MG63 (cell line): Measurements from ENCODE around the gene CEP128. TPM values are rescaled to one million over a fixed set of nuclear protein-coding genes. Genes with fewer than 3 reads are reported as not detected.

Experiments used
- DNase-seq: peaks from one replicate; pipeline ENCODE4 v3.0.0-alpha.2; 2020
- H3K27me3 ChIP-seq: fragments of 250-450 bp; sonication (Bioruptor Pico); 2 replicates; pipeline ENCODE4 v1.5.1; 2020; ENCODE audit warnings: mild to moderate bottlenecking, moderate library complexity
- H3K36me3 ChIP-seq: fragments of 250-450 bp; sonication (Bioruptor Pico); 2 replicates; pipeline ENCODE4 v1.5.1; 2020; ENCODE audit warnings: mild to moderate bottlenecking, moderate library complexity
- H3K4me3 ChIP-seq: fragments of 250-450 bp; sonication (Bioruptor Pico); 2 replicates; pipeline ENCODE4 v1.5.1; 2020; ENCODE audit warnings: mild to moderate bottlenecking, moderate library complexity
- H3K9me3 ChIP-seq: fragments of 250-450 bp; sonication (Bioruptor Pico); 2 replicates; pipeline ENCODE4 v1.5.1; 2020; ENCODE audit warnings: mild to moderate bottlenecking, moderate library complexity
- total RNA-seq: library from RNA; depleted of rRNA; stranded (reverse); fragments of >200 nt; shearing (Covaris generic); gene quantifications from 2 replicates; pipeline ENCODE4 v1.2.3, GENCODE V29; 2014; ENCODE audit warnings: low replicate concordance; rRNA removed

CEP128 gene
- total RNA-seq, 1 experiment from 2014 or later, result 1.4 TPM

- no peak for DNase-seq
- Histone ChIP-seq H3K27me3 (no peaks in the 10 kb centered on the region), H3K36me3 (no peaks in the 10 kb centered on the region), H3K4me3 (no peak overlapping the region), H3K9me3 (no peaks in the 10 kb centered on the region)
These were observed 455.8 kb downstream of the CEP128 start for GRCh38 chr14:80485764-80486163.

GRCh38 chr14:80483331-80483730, 458.2 kb downstream of the CEP128 start:
- H3K4me3 ChIP-seq, result no peak overlapping the region
- DNase-seq, result no peak
- H3K36me3 ChIP-seq, result no peaks in the 10 kb centered on the region
- H3K9me3 ChIP-seq, result no peaks in the 10 kb centered on the region
- H3K27me3 ChIP-seq, result no peaks in the 10 kb centered on the region

- Histone ChIP-seq H3K36me3 (no peaks in the 10 kb centered on the region), H3K27me3 (no peaks in the 10 kb centered on the region), H3K4me3 (no peak overlapping the region), H3K9me3 (no peaks in the 10 kb centered on the region)
- DNase-seq, result no peak
These were observed 464.0 kb downstream of the CEP128 start for GRCh38 chr14:80477388-80478160.

GRCh38 chr14:80475074-80475473, 466.5 kb downstream of the CEP128 start:
- Histone ChIP-seq H3K27me3 (no peaks in the 10 kb centered on the region), H3K4me3 (no peak overlapping the region), H3K9me3 (no peaks in the 10 kb centered on the region), H3K36me3 (no peaks in the 10 kb centered on the region)
- DNase-seq, result no peak

- H3K9me3 ChIP-seq, result no peaks in the 10 kb centered on the region
These were observed 473.0 kb downstream of the CEP128 start for GRCh38 chr14:80468331-80469122.

GRCh38 chr14:80465546-80466220, 475.9 kb downstream of the CEP128 start:
- Histone ChIP-seq H3K9me3 (no peaks in the 10 kb centered on the region), H3K4me3 (no peak overlapping the region), H3K27me3 (no peaks in the 10 kb centered on the region), H3K36me3 (no peaks in the 10 kb centered on the region)
- DNase-seq, result no peak

More at GRCh38 chr14:80468331-80469122, 473.0 kb downstream of the CEP128 start:
- DNase-seq, result no peak
- Histone ChIP-seq H3K27me3 (no peaks in the 10 kb centered on the region), H3K36me3 (no peaks in the 10 kb centered on the region), H3K4me3 (no peak overlapping the region)

GRCh38 chr14:80464531-80465149, 476.9 kb downstream of the CEP128 start:
- no peak overlapping the region for H3K4me3 ChIP-seq
- no peaks in the 10 kb centered on the region for H3K9me3 ChIP-seq
- DNase-seq, result no peak
- no peaks in the 10 kb centered on the region for H3K27me3 ChIP-seq
- no peaks in the 10 kb centered on the region for H3K36me3 ChIP-seq

GRCh38 chr14:80456209-80456608, 485.3 kb downstream of the CEP128 start:
- Histone ChIP-seq H3K9me3 (no peaks in the 10 kb centered on the region), H3K27me3 (no peaks in the 10 kb centered on the region), H3K4me3 (no peak overlapping the region), H3K36me3 (no peaks in the 10 kb centered on the region)
- DNase-seq, result no peak

GRCh38 chr14:80455031-80455430, 486.5 kb downstream of the CEP128 start:
- no peak for DNase-seq
- no peak overlapping the region for H3K4me3 ChIP-seq
- no peaks in the 10 kb centered on the region for H3K9me3 ChIP-seq
- H3K36me3 ChIP-seq, result no peaks in the 10 kb centered on the region
- H3K27me3 ChIP-seq, result no peaks in the 10 kb centered on the region

GRCh38 chr14:80448267-80448666, 493.3 kb downstream of the CEP128 start:
- Histone ChIP-seq H3K9me3 (no peaks in the 10 kb centered on the region), H3K36me3 (no peaks in the 10 kb centered on the region), H3K27me3 (no peaks in the 10 kb centered on the region), H3K4me3 (no peak overlapping the region)
- no peak for DNase-seq

- H3K27me3 ChIP-seq, result no peaks in the 10 kb centered on the region
- no peak for DNase-seq
- no peaks in the 10 kb centered on the region for H3K36me3 ChIP-seq
- H3K4me3 ChIP-seq, result no peak overlapping the region
- no peaks in the 10 kb centered on the region for H3K9me3 ChIP-seq
These were observed 494.1 kb downstream of the CEP128 start for GRCh38 chr14:80447392-80447791.

Other genes starting within 250 kb of the CEP128 start
- 0.20 TPM in 1 of 2 replicates, not detected in the other for gene TSHR, start 13.9 kb upstream of the CEP128 start, total RNA-seq